ENCODE data around the gene TPGS2.

TPGS2 gene

GRCh38 chr18:36757081-36757480, 71.7 kb downstream of the TPGS2 start:
- no peak for DNase-seq (ENCODE audit: extremely low spot score)
- POLR2A ChIA-PET = no interaction called here
- CTCF ChIA-PET = interaction anchor here (0.8 to 2.5 kb wide), 2 partner anchors 9 to 70 kb away, joined by 4 to 11 read pairs; no protein-coding TSS in a partner anchor
- peak; percentile 38 for TF ChIP-seq CTCF (IDR thresholded peaks at IDR 0.05; ENCODE audit: control extremely low read depth, extremely low read depth, low read depth, missing control alignments)

GRCh38 chr18:36756242-36756641, 72.6 kb downstream of the TPGS2 start:
- CTCF ChIA-PET = interaction anchor here (0.6 to 2.5 kb wide), 2 partner anchors 17 to 69 kb away, joined by 3 to 11 read pairs; no protein-coding TSS in a partner anchor
- no peak for TF ChIP-seq CTCF (IDR thresholded peaks at IDR 0.05; ENCODE audit: control extremely low read depth, extremely low read depth, low read depth, missing control alignments)
- no peak for DNase-seq (ENCODE audit: extremely low spot score)
- POLR2A ChIA-PET = no interaction called here

GRCh38 chr18:36752929-36753865, 75.6 kb downstream of the TPGS2 start:
- no peak for DNase-seq (ENCODE audit: extremely low spot score)
- POLR2A ChIA-PET = no interaction called here
- CTCF ChIA-PET = no interaction called here
- no peak for TF ChIP-seq CTCF (IDR thresholded peaks at IDR 0.05; ENCODE audit: control extremely low read depth, extremely low read depth, low read depth, missing control alignments)

- TF ChIP-seq CTCF (IDR thresholded peaks at IDR 0.05; ENCODE audit: control extremely low read depth, extremely low read depth, low read depth, missing control alignments) = no peak
- DNase-seq (ENCODE audit: extremely low spot score) = no peak
- ChIA-PET POLR2A (no interaction called here), CTCF (no interaction called here)
Measured at GRCh38 chr18:36745219-36745975, 83.4 kb downstream of the TPGS2 start.

- ChIA-PET CTCF (interaction anchor here (2.3 kb wide), 1 partner anchor 57 kb away, joined by 6 read pairs; no protein-coding TSS in a partner anchor), POLR2A (no interaction called here)
- no peak for TF ChIP-seq CTCF (IDR thresholded peaks at IDR 0.05; ENCODE audit: control extremely low read depth, extremely low read depth, low read depth, missing control alignments)
- no peak for DNase-seq (ENCODE audit: extremely low spot score)
Measured at GRCh38 chr18:36744261-36744876, 84.4 kb downstream of the TPGS2 start.

Data from GM10248 (cell line).